Left kidney (tissue), 8 donors: ENCODE results near the gene SQSTM1. TPM values are rescaled to one million over a fixed set of nuclear protein-coding genes. Genes with fewer than 3 reads are reported as not detected.
"Not testable (repeated sequence)": the region's sequence is repeated elsewhere in the genome, so short reads cannot be mapped to it uniquely, and the experiment has no call there.

Experiments used
- DNase-seq: peaks from one replicate; pipeline ENCODE4 v3.0.0-alpha.2; 2013
- long read RNA-seq, 8 donors: transcript quantifications; one replicate each; lab custom pipeline, GENCODE V29; 2026
- polyA plus RNA-seq: library from polyadenylated mRNA; unstranded; fragments of 120-200 nt; gene quantifications from one replicate; pipeline ENCODE4 v1.2.1, GENCODE V29; 2013; ENCODE audit not compliant: insufficient read length

The SQSTM1 gene
- polyA plus RNA-seq = 82.5 TPM
- long read RNA-seq, donor 1, transcript SQSTM1-202 (8 exons, 2,986 nt) = major isoform, 16 of 36 reads
- long read RNA-seq, donor 1, partial matches to known transcripts = 18 of 36 reads
- long read RNA-seq, donor 1, other reads (novel, unspliced or antisense) = 0 of 36 reads
- long read RNA-seq, donor 2, transcript SQSTM1-202 (8 exons, 2,986 nt) = major isoform, 14 of 36 reads
- long read RNA-seq, donor 2, partial matches to known transcripts = 14 of 36 reads
- long read RNA-seq, donor 2, other reads (novel, unspliced or antisense) = 7 of 36 reads
- long read RNA-seq, donor 3, transcript SQSTM1-202 (8 exons, 2,986 nt) = major isoform, 16 of 183 reads
- long read RNA-seq, donor 3, partial matches to known transcripts = 165 of 183 reads
- long read RNA-seq, donor 3, other reads (novel, unspliced or antisense) = 0 of 183 reads
- long read RNA-seq, donor 4, partial matches to known transcripts = 0 of 2 reads
- long read RNA-seq, donor 4, other reads (novel, unspliced or antisense) = 0 of 2 reads
- long read RNA-seq, donor 5, transcript SQSTM1-202 (8 exons, 2,986 nt) = major isoform, 33 of 52 reads
- long read RNA-seq, donor 5, partial matches to known transcripts = 16 of 52 reads
- long read RNA-seq, donor 5, other reads (novel, unspliced or antisense) = 0 of 52 reads
- long read RNA-seq, donor 6, transcript SQSTM1-202 (8 exons, 2,986 nt) = major isoform, 14 of 63 reads
- long read RNA-seq, donor 6, partial matches to known transcripts = 39 of 63 reads
- long read RNA-seq, donor 6, other reads (novel, unspliced or antisense) = 7 of 63 reads
- long read RNA-seq, donor 7, transcript SQSTM1-202 (8 exons, 2,986 nt) = major isoform, 23 of 56 reads
- long read RNA-seq, donor 7, partial matches to known transcripts = 22 of 56 reads
- long read RNA-seq, donor 7, other reads (novel, unspliced or antisense) = 9 of 56 reads
- long read RNA-seq, donor 8, transcript SQSTM1-202 (8 exons, 2,986 nt) = major isoform, 10 of 11 reads
- long read RNA-seq, donor 8, partial matches to known transcripts = 0 of 11 reads
- long read RNA-seq, donor 8, other reads (novel, unspliced or antisense) = 0 of 11 reads

- DNase-seq = peak; percentile 83
Measured at GRCh38 chr5:179820483-179821297, at the start of gene SQSTM1. Gene SQSTM1 (plus strand): TSS chr5:179820905. CDS start chr5:179820937, 32 bp downstream.

- no peak for DNase-seq
Measured at GRCh38 chr5:179771311-179771895, 49.3 kb upstream of the SQSTM1 start.

- DNase-seq = no peak
Measured at GRCh38 chr5:179772351-179772750, 48.4 kb upstream of the SQSTM1 start.

GRCh38 chr5:179773686-179774040 is 47.0 kb upstream of the SQSTM1 start:
- DNase-seq = no peak

- DNase-seq = no peak
Measured at GRCh38 chr5:179774442-179774841, 46.3 kb upstream of the SQSTM1 start.

- no peak for DNase-seq
Measured at GRCh38 chr5:179776411-179776938, 44.2 kb upstream of the SQSTM1 start.

GRCh38 chr5:179777456-179777855 is 43.2 kb upstream of the SQSTM1 start:
- DNase-seq = no peak

- no peak for DNase-seq
Measured at GRCh38 chr5:179777909-179778308, 42.8 kb upstream of the SQSTM1 start.

- no peak for DNase-seq
Measured at GRCh38 chr5:179778591-179778990, 42.1 kb upstream of the SQSTM1 start.

- DNase-seq = no peak
Measured at GRCh38 chr5:179779826-179780225, 40.9 kb upstream of the SQSTM1 start.

- DNase-seq = no peak
Measured at GRCh38 chr5:179780362-179780761, 40.3 kb upstream of the SQSTM1 start.

- DNase-seq = no peak
Measured at GRCh38 chr5:179781846-179782245, 38.9 kb upstream of the SQSTM1 start.

GRCh38 chr5:179783128-179783527 is 37.6 kb upstream of the SQSTM1 start:
- no peak for DNase-seq

- DNase-seq = no peak
Measured at GRCh38 chr5:179786861-179787260, 33.8 kb upstream of the SQSTM1 start.

- no peak for DNase-seq
Measured at GRCh38 chr5:179788193-179788854, 32.4 kb upstream of the SQSTM1 start.

- not testable (repeated sequence) for DNase-seq
Measured at GRCh38 chr5:179789278-179789677, 31.4 kb upstream of the SQSTM1 start.

- DNase-seq = no peak
Measured at GRCh38 chr5:179791881-179792611, 28.7 kb upstream of the SQSTM1 start.

- DNase-seq = no peak
Measured at GRCh38 chr5:179792612-179793467, 27.9 kb upstream of the SQSTM1 start.
